Erythroblast (primary cell): ENCODE measurements around the gene RAB3GAP1.

ENCODE experiments used
- GATA1 ChIP-seq: IDR thresholded peaks from 2 replicates; pipeline ENCODE4 v1.6.1; 2011; ENCODE audit warnings: low read depth, mild to moderate bottlenecking, control low read depth, low read length, moderate library complexity
- POLR2A ChIP-seq: IDR thresholded peaks from 2 replicates; pipeline ENCODE4 v1.6.1; 2011; ENCODE audit warnings: mild to moderate bottlenecking, low read length

DNA sequence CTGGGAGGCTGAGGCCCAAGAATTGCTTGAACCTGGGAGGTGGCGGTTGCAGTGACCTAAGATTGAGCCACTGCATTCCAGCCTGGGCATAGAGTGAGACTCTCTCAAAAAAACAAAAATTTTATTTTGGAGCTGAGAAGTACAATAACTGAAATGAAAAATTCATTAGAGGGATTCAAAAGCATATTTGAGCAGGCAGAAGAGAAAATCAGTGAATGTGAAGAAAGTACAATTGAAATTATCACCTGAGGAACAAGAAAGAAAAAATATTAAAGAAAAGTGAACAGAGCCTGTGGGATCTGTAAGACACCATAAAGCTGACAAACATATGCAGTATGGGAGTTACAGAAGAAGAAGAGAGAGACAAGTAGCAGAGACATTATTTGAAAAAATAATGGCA lies 137.1 kb downstream of the RAB3GAP1 start:
- TF ChIP-seq POLR2A (no peak), GATA1 (no peak)
